Measurements from ENCODE around the gene PPIP5K2.

DNA sequence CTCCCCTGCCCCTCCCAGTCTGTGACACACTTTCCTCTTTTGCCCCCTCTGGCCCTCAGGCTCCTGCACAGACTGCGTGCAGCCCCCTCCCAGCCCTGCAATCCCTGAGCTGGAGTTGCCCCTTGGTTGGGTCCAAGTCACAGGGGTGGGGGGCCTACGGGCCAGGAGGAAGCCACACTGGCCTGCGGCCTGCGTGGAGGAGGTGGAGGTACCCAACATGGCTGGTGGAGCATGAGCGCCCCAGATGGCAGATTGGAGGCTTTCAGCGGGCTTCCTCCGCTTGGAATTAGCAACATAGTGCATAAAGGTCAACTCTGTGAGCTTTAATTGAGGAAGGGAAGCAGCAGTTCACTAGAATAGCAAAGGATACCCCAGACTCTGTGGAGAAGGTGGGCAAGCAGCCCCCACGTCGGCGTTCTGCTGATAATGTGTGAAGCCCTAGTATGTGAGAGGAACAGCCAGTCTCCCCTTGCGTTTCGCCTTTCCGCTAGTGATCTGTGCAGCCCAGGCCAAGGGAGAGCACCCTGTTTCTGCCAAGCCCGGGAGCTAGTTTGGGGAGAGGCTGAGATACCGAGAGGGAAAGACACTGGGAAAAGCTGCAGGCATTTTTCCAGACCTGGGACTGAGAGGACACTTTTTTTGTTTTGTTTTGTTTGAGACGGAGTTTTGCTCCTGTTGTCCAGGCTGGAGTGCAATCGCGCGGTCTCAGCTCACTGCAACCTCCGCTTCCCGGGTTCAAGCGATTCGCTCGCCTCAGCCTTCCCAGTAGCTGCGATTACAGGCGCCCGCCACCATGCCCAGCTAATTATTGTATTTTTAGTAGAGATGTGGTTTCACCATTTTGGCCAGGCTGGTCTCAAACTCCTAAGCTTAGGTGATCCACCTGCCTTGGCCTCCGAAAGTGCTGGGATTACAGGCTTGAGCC lies 103.2 kb downstream of the PPIP5K2 start:
- TF ChIP-seq, protein P1, sequence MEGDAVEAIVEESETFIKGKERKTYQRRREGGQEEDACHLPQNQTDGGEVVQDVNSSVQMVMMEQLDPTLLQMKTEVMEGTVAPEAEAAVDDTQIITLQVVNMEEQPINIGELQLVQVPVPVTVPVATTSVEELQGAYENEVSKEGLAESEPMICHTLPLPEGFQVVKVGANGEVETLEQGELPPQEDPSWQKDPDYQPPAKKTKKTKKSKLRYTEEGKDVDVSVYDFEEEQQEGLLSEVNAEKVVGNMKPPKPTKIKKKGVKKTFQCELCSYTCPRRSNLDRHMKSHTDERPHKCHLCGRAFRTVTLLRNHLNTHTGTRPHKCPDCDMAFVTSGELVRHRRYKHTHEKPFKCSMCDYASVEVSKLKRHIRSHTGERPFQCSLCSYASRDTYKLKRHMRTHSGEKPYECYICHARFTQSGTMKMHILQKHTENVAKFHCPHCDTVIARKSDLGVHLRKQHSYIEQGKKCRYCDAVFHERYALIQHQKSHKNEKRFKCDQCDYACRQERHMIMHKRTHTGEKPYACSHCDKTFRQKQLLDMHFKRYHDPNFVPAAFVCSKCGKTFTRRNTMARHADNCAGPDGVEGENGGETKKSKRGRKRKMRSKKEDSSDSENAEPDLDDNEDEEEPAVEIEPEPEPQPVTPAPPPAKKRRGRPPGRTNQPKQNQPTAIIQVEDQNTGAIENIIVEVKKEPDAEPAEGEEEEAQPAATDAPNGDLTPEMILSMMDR (IDR thresholded peaks at IDR 0.05): no peak
- no peak for TF ChIP-seq EP300 (IDR thresholded peaks at IDR 0.05)
